ENCODE data around the gene DPM1.

GRCh38 chr20:50932016-50932485 is 26.3 kb downstream of the DPM1 start:
- TF ChIP-seq, protein P1, sequence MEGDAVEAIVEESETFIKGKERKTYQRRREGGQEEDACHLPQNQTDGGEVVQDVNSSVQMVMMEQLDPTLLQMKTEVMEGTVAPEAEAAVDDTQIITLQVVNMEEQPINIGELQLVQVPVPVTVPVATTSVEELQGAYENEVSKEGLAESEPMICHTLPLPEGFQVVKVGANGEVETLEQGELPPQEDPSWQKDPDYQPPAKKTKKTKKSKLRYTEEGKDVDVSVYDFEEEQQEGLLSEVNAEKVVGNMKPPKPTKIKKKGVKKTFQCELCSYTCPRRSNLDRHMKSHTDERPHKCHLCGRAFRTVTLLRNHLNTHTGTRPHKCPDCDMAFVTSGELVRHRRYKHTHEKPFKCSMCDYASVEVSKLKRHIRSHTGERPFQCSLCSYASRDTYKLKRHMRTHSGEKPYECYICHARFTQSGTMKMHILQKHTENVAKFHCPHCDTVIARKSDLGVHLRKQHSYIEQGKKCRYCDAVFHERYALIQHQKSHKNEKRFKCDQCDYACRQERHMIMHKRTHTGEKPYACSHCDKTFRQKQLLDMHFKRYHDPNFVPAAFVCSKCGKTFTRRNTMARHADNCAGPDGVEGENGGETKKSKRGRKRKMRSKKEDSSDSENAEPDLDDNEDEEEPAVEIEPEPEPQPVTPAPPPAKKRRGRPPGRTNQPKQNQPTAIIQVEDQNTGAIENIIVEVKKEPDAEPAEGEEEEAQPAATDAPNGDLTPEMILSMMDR (IDR thresholded peaks at IDR 0.05): no peak
- TF ChIP-seq SIN3A (IDR thresholded peaks at IDR 0.05; ENCODE audit: borderline replicate concordance, low read depth, low read length) (no peak), EP300 (IDR thresholded peaks at IDR 0.05; ENCODE audit: borderline replicate concordance in 1 of 2, low read depth in 1 of 2, low read length in 1 of 2) (no peak), GATA2 (CRISPR knock-in tag; IDR thresholded peaks at IDR 0.05) (no peak), TAF1 (IDR thresholded peaks at IDR 0.05; ENCODE audit: borderline replicate concordance, low read depth, low read length) (no peak), POLR2AphosphoS5 (IDR thresholded peaks at IDR 0.05; ENCODE audit: low read depth, low read length) (no peak), USF2 (IDR thresholded peaks at IDR 0.05; ENCODE audit: borderline replicate concordance, low read depth, low read length) (no peak), NFIC (IDR thresholded peaks at IDR 0.05; ENCODE audit: borderline replicate concordance) (no peak), YY1 (IDR thresholded peaks at IDR 0.05; ENCODE audit: low read depth) (no peak), JUND (IDR thresholded peaks at IDR 0.05) (no peak)
- TF ChIP-seq, protein P2, sequence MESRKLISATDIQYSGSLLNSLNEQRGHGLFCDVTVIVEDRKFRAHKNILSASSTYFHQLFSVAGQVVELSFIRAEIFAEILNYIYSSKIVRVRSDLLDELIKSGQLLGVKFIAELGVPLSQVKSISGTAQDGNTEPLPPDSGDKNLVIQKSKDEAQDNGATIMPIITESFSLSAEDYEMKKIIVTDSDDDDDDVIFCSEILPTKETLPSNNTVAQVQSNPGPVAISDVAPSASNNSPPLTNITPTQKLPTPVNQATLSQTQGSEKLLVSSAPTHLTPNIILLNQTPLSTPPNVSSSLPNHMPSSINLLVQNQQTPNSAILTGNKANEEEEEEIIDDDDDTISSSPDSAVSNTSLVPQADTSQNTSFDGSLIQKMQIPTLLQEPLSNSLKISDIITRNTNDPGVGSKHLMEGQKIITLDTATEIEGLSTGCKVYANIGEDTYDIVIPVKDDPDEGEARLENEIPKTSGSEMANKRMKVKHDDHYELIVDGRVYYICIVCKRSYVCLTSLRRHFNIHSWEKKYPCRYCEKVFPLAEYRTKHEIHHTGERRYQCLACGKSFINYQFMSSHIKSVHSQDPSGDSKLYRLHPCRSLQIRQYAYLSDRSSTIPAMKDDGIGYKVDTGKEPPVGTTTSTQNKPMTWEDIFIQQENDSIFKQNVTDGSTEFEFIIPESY (IDR thresholded peaks at IDR 0.05; ENCODE audit: borderline replicate concordance, low read depth): no peak
- TF ChIP-seq, protein P3, sequence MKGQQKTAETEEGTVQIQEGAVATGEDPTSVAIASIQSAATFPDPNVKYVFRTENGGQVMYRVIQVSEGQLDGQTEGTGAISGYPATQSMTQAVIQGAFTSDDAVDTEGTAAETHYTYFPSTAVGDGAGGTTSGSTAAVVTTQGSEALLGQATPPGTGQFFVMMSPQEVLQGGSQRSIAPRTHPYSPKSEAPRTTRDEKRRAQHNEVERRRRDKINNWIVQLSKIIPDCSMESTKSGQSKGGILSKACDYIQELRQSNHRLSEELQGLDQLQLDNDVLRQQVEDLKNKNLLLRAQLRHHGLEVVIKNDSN (IDR thresholded peaks at IDR 0.05; ENCODE audit: borderline replicate concordance, low read depth): no peak

Data from SK-N-SH (cell line).